Activated CD8-positive, alpha-beta memory T cell treated with anti-CD3 and anti-CD28 coated beads, Interleukin-2, amount 50 U/mL, for 24 hours (primary cell): ENCODE results near the gene PTMA.
"Not testable (repeated sequence)": the region's sequence is repeated elsewhere in the genome, so short reads cannot be mapped to it uniquely, and the experiment has no call there.

Experiments used
- DNase-seq: peaks from one replicate; pipeline ENCODE4 v3.0.0-alpha.2; 2020; ENCODE audit errors: extremely low read depth

PTMA gene

DNA sequence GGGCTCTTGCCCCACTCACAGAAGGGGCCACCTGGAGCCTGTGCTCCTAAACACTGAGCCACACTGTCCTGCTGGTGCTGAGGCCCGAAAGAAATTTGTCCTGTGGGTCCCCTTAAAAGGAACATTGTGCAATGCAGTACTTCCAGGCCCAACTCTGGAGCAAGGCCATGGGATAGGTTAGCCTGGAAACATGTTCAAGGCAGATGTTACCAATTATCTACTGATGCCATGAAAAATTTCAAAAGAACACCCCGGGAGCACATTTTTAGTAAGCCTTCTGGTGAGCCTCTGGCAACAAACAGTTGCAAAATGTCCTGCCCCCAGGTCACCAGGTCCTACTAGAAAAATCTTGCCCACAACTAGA, 12.3 kb upstream of the PTMA start:
- DNase-seq: no peak

DNA sequence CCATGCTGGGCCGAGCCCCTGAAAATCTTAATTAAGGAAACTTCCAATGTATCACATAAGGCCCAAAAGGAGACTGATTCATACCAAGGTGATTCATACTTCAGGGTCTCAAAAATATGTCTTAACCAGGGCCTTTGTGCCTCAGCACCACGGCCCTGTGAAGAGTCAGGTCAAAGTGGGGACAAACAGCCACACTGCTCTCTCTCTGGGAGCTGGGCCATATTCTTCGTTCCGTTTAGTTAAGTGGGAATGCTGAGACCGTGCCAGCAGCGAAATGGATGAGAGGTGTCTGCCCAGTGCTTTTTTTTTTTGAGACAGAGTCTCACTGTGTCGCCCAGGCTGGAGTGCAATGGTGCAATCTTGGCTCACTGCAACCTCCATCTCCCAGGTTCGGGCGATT, 9.3 kb upstream of the PTMA start:
- no peak for DNase-seq

DNA sequence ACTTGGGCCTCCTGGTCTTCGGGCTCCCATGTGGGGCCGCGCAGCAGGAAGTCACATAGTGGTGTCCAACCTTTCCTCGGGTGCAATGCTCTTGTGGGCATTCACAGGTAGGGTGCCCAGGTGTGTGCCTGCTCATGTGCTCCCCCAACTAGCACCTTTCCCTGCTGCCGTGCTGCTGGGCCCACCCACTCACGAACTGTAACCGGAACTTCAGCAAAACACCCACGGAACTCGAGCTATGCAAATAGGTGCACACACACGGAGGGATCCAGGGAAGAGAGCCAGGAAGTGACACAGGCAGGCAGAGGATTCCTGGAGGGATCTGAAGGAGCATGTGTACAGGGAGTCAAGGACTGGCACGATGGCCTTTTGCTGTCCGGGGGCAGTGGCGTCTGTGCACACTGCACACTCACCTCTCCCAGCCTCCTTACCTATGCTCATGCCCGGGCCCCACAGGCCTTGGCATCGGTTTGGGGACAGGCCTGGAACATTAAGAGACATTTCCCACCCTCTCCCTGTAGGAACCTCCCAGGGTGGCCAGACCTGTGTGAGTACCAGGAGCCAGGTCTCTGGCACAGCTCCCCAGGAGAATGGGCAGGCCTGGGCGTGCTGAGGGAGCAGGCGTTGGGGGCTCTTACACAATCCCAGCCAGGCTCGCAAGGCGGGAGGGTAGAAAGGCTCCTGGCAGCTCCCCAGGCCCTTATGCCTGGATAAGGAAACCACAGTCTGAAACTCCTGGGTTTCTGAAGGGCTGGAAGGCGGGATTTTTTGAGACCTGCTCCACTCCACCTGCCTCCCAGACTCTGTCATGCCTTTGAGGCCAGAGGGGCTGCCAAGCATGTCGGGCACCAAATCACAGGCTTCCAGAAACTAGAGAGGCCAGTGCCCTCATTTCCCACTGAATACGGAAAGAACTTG, 6.6 kb upstream of the PTMA start:
- DNase-seq: no peak

DNA sequence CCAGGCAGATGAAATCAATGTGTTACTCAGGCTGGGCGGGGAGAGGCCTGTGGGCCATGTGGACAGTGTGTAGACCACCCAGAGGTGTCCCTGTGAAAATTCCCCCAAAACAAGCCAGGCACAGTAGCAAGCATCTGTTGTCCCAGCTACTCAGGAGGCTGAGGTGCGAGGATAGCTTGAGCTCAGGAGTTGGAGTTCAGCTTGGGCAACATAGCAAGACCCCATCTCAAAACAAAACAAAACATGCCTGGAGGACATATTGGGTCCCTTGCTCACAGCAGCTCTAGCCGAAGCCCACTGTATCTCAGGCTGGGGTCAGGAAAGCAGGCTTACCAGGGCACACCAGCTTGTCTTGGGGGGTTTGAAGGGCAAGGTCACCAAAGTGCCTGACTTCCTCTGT, 4.3 kb upstream of the PTMA start:
- no peak for DNase-seq

DNA sequence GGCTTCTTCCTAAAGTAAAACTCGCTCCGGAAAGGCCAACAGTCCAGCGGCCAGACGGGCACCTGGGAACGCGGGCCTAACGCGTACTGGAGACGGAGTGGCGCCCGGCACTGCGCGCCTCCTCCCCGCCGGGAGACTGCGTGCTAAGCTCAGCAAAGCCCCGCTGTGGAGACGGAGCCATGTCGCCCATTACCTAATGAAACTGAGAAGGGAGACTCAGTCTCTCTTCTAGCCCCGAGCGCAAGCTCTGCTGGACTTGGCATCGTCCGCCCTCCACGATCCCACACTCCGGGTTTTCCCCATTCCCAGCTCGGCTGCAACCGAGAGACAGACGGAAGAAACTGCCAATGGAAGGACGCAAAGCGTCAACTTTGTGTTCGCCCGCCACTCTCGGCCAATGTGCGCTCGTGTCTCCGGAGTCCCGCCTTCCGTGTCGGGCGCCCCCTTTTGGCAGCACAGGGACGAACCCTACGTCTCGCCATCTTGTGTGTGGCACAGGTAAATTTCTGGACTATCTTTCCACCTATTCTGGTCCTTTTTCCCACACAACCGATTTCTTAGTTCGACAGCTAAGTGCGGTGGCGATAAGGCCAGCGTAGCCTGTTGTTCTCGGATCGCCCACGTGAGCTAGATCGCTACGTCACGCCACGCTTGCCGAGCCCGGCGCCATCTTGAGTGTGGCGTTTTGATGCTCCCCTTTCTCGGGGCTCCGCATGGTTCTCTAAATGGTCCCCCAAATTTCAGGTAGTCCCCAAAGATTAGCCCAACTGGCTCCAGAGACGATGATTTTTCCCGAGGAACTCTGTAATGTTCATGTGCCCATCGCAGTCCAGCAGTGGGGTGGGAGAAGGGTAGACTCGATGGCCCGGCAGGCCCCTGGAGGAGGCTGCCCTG, 1.3 kb upstream of the PTMA start:
- peak; percentile 90 for DNase-seq

DNA sequence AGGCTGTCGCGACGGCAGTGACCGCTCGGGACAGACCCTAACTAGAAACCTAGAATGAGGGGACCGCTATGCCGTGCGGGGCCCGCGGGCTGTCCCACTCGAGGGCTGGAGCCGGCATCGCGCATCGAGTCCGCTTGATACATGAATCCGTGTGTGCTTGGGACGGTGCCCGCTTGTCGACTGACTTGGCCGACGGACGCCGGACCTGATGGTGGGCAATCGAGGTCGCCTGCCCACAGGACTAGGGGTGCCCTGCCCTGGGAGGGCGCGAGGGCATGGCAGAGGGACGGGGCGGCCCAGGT, 749 bp upstream of the PTMA start:
- no peak for DNase-seq

DNA sequence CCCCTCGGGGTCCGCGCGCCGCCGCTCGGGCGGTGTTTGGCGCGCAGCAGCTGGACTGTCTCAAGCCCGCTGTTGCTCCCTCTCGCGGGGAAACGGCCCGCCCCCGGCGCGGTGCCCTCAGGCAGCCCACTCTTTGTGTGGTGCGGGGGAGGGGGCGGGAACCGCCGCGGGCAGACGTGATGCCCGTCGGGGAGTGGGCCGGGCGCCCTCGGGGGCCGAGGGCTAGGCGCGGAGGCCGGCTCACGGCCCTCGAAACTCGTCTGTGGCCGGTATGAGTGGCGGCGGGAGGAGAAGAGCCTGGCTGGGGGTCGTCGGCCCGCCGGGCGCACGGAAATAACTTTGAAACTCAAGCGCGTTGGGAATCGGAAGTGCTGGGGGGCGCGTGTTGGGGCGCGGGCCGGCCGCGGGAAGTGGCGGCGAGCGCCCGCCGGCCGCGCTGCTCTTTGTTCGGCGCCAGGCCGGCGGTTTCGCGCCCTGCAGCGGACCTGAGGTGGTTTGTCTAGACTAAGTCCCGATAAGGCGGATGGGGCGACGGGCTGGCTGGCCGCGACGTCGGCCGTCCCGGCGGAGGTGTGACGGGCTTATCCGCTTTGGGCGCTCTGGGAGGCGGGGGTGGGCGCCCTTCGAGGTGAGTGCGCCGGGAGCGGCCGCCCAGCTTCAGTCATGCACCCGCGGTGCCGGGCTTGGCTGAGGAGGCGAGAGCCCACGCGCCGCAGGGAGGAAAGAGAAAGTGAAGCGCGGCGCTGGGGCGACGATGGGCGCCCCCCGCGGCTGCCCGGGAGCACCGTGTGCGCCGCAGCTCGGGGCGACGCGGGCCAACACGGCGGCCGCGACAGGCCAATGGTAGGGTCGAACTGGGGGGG, 679 bp downstream of the PTMA start:
- no peak for DNase-seq

DNA sequence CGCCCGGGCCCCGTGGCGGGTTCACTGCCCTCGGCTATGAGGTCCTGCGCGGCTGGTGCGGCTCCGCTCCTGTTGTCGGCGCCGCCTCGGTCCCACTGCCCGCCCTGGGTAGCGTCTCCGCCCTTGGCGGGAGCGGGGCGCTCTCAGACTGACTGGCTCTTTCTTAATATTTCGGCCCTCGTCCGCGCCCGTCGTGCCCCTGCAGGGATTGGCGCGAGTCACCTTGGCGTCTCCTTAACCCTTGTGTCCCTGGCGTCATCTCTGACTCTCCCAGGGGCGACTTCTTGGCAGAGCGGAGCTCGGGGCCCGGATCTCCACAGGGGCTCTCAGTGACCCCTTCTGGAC, 1.3 kb downstream of the PTMA start:
- no peak for DNase-seq

DNA sequence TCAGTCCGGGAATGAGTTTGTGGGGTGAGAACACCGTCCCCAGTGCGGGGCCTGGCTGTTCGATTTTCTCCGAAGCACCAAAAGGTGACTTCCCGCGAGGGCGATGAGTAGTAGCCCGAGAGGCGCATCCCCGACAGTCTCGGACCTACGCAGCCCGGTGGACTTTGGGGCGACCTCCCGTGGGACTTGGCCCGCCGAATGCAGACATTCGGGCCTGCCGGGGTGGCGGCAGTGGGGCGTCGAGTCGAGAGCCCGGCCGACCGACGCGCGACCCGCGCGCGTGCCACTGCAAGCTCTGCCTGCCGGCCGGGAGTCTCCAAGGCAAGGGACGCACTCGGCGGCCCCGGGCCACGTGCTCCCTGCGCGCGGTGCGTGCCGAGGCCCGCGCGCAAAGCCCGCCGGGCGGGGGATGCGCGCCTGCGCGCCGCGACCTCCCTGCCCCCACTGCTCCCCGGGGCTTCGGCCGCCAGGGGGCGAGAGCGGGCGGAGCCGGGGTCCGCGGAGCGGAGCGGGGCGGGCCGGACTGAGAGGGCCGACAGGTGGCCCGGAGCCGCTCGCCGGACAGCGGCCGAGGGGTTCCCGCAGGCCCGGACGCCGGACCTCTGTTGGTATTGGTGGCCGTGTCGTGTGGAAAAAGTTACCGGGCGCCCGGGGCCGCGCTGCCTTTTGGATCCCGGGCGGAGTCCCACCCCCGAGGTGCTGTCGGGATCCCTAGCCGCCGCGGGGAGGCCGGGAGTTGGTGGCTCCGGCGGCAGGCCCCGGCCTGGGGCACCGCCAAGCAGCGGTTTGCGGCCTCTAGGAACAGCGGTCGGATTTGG, 1.9 kb downstream of the PTMA start:
- no peak for DNase-seq

DNA sequence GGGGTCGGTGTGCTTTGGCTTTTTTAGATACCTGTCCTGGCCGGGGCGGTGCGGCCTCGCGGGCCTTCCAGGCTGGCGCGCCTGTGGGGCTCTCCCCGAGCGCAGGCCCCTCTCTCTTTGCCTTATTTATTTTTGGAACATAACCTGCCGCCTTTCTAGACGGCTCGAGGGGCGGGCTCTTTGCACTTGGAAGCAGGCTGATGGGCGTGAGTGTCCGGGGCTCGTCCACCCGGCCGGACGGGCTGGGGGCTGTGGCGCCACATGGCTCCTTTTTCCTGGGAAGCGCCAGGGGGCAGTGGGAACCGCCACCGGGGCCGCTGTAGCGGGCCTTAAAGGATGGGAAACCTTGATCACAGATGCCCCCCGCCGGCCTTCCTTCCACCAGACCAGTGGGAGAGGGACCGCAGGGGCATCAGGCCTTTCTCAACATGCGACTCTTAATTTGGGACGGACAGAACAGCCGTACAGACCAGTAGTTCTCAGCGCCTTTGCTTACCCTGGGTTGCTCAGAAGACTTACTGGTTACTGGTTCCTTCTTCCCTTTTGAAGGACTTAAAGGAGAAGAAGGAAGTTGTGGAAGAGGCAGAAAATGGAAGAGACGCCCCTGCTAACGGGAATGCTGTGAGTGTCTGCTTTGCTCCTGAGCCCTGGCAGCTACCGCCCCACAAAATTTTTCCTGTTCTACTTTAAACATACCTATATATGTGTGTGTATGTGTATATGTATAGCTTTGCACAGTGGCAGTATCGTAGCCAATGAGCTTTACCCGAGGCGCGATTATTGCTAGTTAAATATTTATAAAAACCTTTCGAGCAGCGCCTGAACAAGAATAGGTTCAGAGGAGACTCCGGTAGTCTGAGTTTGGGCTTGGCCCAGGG, 2.7 kb downstream of the PTMA start:
- DNase-seq: no peak

DNA sequence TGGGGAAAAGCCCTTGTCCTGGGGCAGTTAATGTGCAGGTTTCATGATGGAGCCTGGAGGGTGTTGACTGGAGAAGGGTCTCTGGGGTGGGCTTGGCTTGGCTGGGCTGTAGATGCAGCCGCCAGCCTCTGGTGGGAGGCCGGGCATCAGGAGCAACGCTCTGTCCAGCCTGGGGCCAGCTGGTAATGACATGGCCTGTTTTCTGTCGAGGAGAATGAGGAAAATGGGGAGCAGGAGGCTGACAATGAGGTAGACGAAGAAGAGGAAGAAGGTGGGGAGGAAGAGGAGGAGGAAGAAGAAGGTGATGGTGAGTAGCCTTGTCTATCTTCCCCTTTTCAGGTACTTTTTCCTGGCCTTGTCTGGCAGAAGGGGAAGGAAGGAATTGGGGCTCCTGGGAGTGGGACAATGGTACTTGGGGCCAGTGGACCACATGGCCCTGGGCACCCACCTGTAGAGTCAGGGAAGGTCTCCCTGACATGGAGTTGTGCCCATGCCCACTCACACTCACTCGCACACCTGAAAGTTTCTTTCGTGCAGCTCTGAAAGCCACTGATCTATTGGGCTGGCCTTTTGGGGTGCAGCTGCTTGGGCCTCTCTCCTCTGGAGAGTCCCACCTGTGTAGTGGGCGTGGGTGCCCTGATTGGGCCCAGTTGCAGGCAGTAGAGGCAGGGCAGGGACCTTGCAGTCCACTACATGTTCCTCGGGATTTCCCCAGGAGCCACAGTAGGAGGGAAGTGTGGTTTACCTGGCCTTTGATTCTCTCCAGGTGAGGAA, 3.5 kb downstream of the PTMA start:
- DNase-seq: no peak

DNA sequence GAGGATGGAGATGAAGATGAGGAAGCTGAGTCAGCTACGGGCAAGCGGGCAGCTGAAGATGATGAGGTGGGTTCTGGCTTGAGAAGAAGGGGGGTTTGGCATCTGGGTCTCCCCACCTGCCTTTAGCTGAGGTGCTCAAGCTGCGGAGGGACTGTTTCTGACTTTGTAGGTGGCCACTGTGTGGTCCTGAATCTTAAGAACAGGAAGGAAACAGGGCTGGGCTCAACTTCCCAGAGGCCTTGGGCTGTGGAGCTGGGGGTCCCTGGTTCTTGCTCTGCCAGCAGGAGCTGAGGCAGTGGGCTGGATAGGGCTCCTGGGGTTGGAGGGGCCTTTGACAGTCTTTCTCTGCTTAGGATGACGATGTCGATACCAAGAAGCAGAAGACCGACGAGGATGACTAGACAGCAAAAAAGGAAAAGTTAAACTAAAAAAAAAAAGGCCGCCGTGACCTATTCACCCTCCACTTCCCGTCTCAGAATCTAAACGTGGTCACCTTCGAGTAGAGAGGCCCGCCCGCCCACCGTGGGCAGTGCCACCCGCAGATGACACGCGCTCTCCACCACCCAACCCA, 4.2 kb downstream of the PTMA start:
- not testable (repeated sequence) for DNase-seq

DNA sequence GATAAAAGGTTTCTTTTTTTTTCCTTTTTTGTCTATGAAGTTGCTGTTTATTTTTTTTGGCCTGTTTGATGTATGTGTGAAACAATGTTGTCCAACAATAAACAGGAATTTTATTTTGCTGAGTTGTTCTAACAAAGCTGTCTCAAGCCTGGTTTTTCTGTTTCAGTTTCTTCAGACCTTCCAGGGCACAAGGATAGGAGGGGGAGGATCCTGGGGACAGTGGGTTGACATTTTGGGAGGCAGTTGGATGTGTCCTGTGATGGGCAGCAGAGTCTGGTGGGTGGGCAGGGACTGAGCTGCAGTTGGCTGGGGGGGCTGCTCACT, 5.0 kb downstream of the PTMA start:
- DNase-seq: not testable (repeated sequence)

DNA sequence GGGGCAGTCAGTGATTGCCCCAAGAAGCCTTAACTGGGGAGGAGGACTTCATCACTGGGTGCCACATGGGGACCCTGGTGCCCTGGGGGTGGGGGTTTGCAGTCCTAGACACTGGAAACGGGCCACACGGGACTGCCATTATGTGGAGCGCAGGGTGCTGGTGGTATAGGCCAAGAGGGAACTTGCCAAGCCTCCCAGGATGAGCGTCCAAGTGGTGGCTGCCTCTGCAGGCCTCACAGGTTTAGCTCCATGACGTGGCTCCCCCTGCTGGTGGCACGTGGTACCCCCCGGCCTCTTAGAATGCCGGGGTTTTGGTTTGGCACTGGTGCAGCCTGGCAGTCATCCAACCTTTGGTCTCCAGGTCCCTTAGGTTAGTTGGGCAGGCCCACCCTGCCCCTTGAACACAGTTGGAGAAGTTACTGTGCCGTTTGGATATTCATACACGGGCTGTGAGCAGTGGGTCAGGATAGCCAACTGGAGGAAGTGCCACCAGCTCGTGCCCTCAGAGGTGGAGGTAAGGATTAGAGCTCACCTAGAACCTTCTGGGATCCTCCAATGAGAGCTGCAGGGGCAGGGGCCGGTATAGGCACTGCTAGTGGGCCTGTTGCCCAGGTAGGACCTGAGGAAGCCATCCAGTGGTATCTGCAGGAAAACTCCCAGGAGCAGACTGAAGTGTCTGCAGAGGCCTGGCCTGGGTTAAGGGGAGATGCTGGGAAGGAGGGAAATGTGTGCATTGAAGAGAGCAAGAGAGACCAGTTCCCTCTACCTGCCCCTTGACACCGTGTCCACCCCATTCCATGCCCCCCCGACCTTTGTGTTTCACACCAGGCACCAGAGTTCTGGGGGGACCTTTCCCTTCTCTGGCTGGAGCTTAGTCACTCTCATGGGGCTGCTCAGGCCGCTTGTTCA, 5.7 kb downstream of the PTMA start:
- DNase-seq: no peak

DNA sequence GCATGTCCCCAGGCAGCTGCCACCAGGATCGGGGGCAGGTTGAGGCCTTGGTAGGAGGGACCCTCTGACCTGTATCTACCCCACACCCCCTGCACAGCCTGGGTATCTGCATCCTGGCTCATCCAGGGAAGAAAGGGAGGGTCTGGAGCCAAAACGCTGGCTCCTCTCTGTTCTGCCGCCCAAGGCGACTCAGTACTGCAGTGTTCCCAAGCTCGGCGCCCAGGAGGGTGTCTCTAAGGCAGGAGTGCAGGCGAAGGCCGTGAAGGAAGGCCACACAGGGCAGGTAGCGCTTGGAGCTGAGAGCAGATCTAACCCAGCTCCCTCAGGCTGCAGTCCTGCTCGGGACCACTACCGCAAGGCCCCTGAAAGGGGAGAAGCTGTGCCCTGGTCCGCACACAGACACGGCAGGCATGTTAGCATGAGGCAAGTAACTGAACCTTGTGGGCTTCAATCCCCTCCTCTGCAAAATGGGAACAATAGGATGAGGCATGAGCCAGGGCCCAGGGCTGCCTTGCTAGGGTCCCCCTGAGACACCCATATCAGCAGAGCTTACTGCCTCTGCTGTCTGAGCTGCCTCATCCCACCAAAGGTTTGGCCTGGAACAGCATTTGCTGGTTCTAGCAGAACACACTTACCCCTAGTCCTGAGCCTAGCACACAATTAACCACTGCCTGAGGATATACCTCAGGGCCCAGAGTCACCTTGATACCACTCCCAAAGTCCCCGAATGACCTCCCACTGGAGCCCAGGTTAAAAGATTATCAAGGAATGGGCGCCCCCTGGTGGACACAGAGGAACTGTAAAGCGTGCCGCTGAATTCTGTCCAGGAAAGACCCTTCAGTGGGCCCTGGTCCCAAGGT, 6.5 kb downstream of the PTMA start:
- DNase-seq: no peak

DNA sequence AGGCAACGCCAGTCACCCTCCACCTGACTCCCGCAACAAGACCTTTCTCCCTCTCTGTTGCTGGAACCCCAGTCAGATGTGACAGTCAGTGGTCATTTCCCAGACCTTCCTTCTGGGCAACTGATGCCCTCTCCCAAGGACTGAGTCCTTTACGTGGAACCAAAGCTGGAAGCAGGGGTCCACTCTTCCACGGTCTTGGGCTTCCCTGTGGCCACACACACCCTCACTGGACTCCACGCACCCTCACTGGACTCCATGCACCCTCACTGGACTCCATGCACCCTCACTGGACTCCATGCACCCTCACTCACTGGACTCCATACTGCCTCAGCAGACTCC, 7.1 kb downstream of the PTMA start:
- DNase-seq: no peak

DNA sequence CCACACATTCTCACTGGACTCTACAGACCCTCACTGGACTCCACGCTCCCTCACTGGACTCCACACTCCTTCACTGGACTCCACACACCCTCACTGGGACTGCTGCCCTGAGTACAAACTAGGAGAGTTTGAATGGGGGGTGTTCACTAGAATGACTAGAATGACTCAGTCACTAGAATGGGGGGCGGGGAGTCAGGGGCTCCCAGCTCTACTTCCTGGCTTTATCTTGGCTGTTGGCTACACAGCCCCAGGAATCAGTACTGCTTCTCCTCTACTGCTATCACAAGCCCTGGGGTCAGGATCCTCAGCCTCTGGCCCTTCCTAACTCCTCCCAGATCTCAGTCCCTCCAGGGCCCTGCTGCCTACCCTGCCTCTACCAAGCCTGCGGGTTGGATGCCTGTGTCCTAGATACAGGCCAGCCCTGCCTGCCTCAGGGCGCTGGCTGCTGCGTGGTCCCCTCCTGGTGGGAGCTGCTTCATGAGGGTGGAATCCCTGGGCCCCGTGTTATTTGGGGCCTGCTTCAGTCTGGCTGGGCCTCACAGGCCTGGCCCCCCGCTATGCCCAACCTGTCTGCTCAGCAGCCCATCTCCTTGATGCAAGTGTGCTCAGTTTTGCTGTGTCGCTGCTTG, 7.8 kb downstream of the PTMA start:
- no peak for DNase-seq
